Activated naive CD8-positive, alpha-beta T cell treated with anti-CD3 and anti-CD28 coated beads, Interleukin-2, amount 50 U/mL, for 24 hours (primary cell): ENCODE measurements around the gene REG4.
"Not testable (repeated sequence)": the region's sequence is repeated elsewhere in the genome, so short reads cannot be mapped to it uniquely, and the experiment has no call there.

ENCODE experiments used
- ATAC-seq: fragments of 150-1000 bp; cut with Tn5 transposase; one replicate; pipeline ENCODE4 v1.10.0; 2021
- DNase-seq: peaks from one replicate; pipeline ENCODE4 v3.0.0; 2021
- H3K27ac Mint-ChIP-seq: one replicate; pipeline ENCODE4 v1.8.0; 2021; ENCODE audit warnings: mild to moderate bottlenecking, mixed read lengths
- H3K27me3 Mint-ChIP-seq: one replicate; pipeline ENCODE4 v1.8.0; 2021; ENCODE audit warnings: mixed read lengths
- H3K36me3 Mint-ChIP-seq: one replicate; pipeline ENCODE4 v1.8.0; 2021; ENCODE audit warnings: low read depth, mixed read lengths
- H3K4me1 Mint-ChIP-seq: one replicate; pipeline ENCODE4 v1.8.0; 2021; ENCODE audit warnings: mixed read lengths
- H3K4me3 Mint-ChIP-seq: one replicate; pipeline ENCODE4 v1.8.0; 2021; ENCODE audit warnings: mild to moderate bottlenecking, moderate library complexity, mixed read lengths
- H3K9me3 Mint-ChIP-seq: one replicate; pipeline ENCODE4 v1.8.0; 2021; ENCODE audit warnings: mixed read lengths

The REG4 gene

GRCh38 chr1:119811387-119811786 lies at the start of gene REG4:
TSS of gene REG4 (minus strand) at chr1:119811460. CDS start at chr1:119808769, 2,691 bp downstream.
- no peaks in the 10 kb centered on the region for H3K27me3 Mint-ChIP-seq
- H3K27ac Mint-ChIP-seq = no peak within 1 kb of the TSS
- DNase-seq (no peak), ATAC-seq (no peak)
- H3K4me1 Mint-ChIP-seq = no peaks in the 10 kb centered on the region
- no peak within 1 kb of the TSS for H3K4me3 Mint-ChIP-seq
- H3K9me3 Mint-ChIP-seq = no peaks in the 10 kb centered on the region
- no peaks in the 10 kb centered on the region for H3K36me3 Mint-ChIP-seq

DNA sequence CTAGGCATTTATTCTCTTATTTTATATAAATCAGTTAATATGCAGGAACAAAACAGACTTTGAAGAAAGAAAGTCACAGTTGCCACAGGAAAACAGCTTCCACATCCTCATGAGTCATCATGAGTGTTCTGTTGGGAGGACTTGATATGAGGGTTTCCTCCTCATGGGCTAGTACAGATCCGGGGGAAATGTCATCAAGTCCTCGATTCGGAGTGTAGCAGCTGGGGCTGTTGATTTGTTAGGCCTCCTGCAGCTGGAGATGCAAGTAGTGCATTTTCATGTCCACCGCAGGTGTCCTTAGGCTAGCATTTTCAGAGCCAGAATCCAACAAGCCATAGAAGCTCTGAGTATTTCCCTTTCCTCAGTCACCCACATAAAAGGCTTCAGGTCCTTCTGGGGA lies 48.4 kb upstream of the REG4 start:
- Mint-ChIP-seq H3K27ac (no peak overlapping the region), H3K9me3 (no peaks in the 10 kb centered on the region), H3K4me3 (no peak overlapping the region), H3K36me3 (no peaks in the 10 kb centered on the region), H3K27me3 (peaks cover 13% of the 10 kb centered on the region), H3K4me1 (peaks cover 19% of the 10 kb centered on the region)
- peak; percentile 90 for ATAC-seq
- peak; percentile 5 for DNase-seq

DNA sequence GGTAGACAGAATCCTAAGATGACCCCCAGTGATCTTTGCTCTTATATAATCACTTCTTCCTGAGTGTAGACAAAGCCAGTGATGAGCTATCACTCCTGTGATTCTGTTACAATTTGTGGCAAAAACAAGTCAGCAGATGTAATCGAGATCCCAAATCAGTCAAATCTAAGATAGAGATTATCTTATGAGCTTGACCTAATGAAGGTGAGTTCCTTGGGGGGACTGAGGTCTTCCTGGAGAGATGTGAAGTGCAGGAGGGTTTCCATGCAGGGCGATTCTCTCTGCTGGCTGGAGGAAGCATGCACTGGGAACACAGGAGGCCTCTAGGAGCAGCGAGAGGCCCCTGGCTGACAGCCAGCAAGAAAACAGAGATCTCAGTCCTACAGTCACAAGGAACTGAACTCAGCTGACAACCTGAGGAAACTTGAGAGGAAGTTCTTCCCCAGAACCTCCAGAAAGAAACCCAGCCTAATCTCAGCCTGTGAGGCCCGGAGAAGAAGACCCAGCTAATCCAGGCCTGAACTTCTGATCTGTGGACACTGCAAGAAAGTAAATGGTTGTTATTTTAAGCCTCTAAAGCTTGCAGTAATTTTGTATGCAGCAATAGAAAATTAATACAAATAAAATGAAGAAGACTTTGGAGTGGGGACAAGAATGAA lies 47.4 kb upstream of the REG4 start:
- peaks cover 10% of the 10 kb centered on the region for H3K27me3 Mint-ChIP-seq
- H3K9me3 Mint-ChIP-seq, H3K36me3 Mint-ChIP-seq, DNase-seq, H3K4me3 Mint-ChIP-seq, ATAC-seq: not testable (repeated sequence)
- H3K4me1 Mint-ChIP-seq = peaks cover 19% of the 10 kb centered on the region
- H3K27ac Mint-ChIP-seq = peak overlapping the region; percentile 16

GRCh38 chr1:119858126-119858525 lies 46.9 kb upstream of the REG4 start:
- ATAC-seq (no peak), DNase-seq (no peak)
- Mint-ChIP-seq H3K27ac (no peak overlapping the region), H3K4me1 (peaks cover 19% of the 10 kb centered on the region), H3K4me3 (no peak overlapping the region), H3K9me3 (no peaks in the 10 kb centered on the region), H3K36me3 (no peaks in the 10 kb centered on the region), H3K27me3 (peaks cover 8% of the 10 kb centered on the region)

GRCh38 chr1:119853155-119853554 lies 41.9 kb upstream of the REG4 start:
- Mint-ChIP-seq H3K9me3 (no peaks in the 10 kb centered on the region), H3K27ac (no peak overlapping the region), H3K4me3 (no peak overlapping the region), H3K27me3 (peaks cover 3% of the 10 kb centered on the region), H3K4me1 (no peaks in the 10 kb centered on the region), H3K36me3 (no peaks in the 10 kb centered on the region)
- no peak for ATAC-seq
- no peak for DNase-seq

GRCh38 chr1:119844206-119844605 lies 32.9 kb upstream of the REG4 start:
- not testable (repeated sequence) for H3K27me3 Mint-ChIP-seq, ATAC-seq, H3K9me3 Mint-ChIP-seq, H3K36me3 Mint-ChIP-seq, H3K4me1 Mint-ChIP-seq, H3K27ac Mint-ChIP-seq, H3K4me3 Mint-ChIP-seq, DNase-seq

DNA sequence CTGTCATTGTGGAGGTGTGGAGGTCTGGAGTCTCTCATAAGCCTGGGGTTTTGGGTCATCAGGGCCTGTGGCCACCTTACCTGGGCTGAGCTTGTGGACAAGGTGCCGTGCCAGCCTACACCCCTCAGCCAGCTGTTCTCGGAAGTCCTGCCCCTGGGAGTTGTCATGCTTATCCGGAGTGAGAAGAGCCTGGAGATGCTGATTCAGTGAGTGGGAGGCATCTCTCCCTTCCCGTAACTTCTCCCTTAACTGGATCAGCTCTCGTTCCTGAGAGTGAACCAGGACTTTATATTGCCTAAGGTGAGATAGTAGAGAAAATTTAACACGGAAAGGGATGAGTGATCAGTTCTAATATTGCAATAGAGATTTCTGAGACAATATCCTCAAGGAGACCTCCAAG lies 30.0 kb upstream of the REG4 start:
- Mint-ChIP-seq H3K4me3 (no peak overlapping the region), H3K36me3 (no peaks in the 10 kb centered on the region), H3K27me3 (peaks cover 2% of the 10 kb centered on the region), H3K4me1 (no peaks in the 10 kb centered on the region), H3K27ac (no peak overlapping the region), H3K9me3 (no peaks in the 10 kb centered on the region)
- no peak for ATAC-seq
- DNase-seq = no peak

DNA sequence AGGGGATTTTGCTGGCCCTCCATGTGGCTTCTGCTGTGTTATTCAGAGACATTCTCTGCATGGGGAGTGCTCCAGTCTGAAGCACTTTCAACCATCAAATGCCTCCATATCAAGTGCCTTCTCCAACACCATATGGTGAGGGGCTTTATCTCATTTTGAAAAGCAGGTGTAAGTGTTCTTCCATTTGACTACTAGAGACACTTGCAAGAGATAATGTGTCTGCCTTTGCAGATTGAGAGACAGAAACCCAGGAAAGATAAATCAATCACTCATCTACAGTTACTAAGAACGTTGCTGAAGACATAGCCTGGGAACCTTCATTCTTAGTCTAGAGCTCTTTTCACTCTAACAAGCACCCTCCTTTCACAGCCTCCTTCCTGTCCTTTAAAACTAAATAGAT lies 29.5 kb upstream of the REG4 start:
- no peaks in the 10 kb centered on the region for H3K36me3 Mint-ChIP-seq
- H3K27me3 Mint-ChIP-seq = peaks cover 4% of the 10 kb centered on the region
- no peaks in the 10 kb centered on the region for H3K4me1 Mint-ChIP-seq
- no peak overlapping the region for H3K27ac Mint-ChIP-seq
- no peaks in the 10 kb centered on the region for H3K9me3 Mint-ChIP-seq
- DNase-seq (no peak), ATAC-seq (no peak)
- H3K4me3 Mint-ChIP-seq = no peak overlapping the region

- Mint-ChIP-seq H3K36me3 (no peaks in the 10 kb centered on the region), H3K4me1 (no peaks in the 10 kb centered on the region), H3K27me3 (peaks cover 4% of the 10 kb centered on the region), H3K9me3 (no peaks in the 10 kb centered on the region), H3K27ac (peak overlapping the region; percentile 25), H3K4me3 (no peak overlapping the region)
- DNase-seq (no peak), ATAC-seq (no peak)
Observed at GRCh38 chr1:119838236-119838635, 27.0 kb upstream of the REG4 start.

DNA sequence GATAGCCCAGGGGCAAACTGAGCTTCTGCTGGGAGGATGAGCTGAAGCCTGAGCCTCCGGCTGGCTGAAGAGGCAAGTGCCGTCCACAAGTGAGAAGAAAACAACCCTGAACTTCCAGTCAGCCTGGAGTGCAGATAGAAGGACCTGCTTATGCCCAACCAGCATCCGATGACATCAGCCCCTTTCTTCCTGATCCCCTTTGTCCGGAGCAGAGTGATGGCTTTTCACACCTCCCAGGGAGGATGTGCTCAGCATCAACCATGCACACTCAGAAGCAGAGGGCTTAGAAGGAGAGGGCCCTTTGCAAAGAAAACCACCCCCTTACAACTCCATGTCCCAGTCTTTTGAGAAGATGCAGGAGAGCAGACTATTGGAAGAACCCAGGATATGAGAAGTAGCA lies 23.7 kb upstream of the REG4 start:
- no peaks in the 10 kb centered on the region for H3K36me3 Mint-ChIP-seq
- H3K4me3 Mint-ChIP-seq = no peak overlapping the region
- peaks cover 4% of the 10 kb centered on the region for H3K9me3 Mint-ChIP-seq
- ATAC-seq (no peak), DNase-seq (no peak)
- H3K27me3 Mint-ChIP-seq = peaks cover 11% of the 10 kb centered on the region
- no peak overlapping the region for H3K27ac Mint-ChIP-seq
- H3K4me1 Mint-ChIP-seq = no peaks in the 10 kb centered on the region

DNA sequence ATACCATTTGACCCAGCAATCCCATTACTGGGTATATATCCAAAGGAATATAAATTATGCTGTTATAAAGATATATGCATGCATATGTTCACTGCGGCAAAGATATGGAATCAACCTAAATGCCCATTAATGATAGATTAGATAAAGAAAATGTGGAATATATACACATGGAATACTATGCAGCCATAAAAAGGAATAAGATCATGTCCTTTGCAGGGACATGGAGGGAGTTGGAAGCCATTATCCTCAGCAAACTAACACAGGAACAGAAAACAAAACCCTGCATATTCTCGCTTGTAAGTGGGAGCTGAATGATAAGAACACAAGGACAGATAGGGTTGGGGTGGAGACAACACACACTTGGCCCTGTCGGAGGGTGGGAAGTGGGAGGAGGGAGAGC lies 19.8 kb upstream of the REG4 start:
- Mint-ChIP-seq H3K9me3 (peaks cover 4% of the 10 kb centered on the region), H3K4me1 (no peaks in the 10 kb centered on the region), H3K27ac (no peak overlapping the region), H3K27me3 (peaks cover 13% of the 10 kb centered on the region), H3K4me3 (no peak overlapping the region), H3K36me3 (no peaks in the 10 kb centered on the region)
- DNase-seq (no peak), ATAC-seq (no peak)

- DNase-seq (no peak), ATAC-seq (no peak)
- no peaks in the 10 kb centered on the region for H3K4me1 Mint-ChIP-seq
- no peaks in the 10 kb centered on the region for H3K36me3 Mint-ChIP-seq
- H3K27me3 Mint-ChIP-seq = peaks cover 16% of the 10 kb centered on the region
- no peak overlapping the region for H3K4me3 Mint-ChIP-seq
- H3K27ac Mint-ChIP-seq = no peak overlapping the region
- H3K9me3 Mint-ChIP-seq = peaks cover 4% of the 10 kb centered on the region
Observed at GRCh38 chr1:119829625-119830024, 18.4 kb upstream of the REG4 start.

GRCh38 chr1:119829006-119829405 lies 17.7 kb upstream of the REG4 start:
- H3K4me1 Mint-ChIP-seq, H3K4me3 Mint-ChIP-seq, DNase-seq, H3K36me3 Mint-ChIP-seq, H3K27ac Mint-ChIP-seq, H3K9me3 Mint-ChIP-seq, ATAC-seq: not testable (repeated sequence)
- H3K27me3 Mint-ChIP-seq = peaks cover 17% of the 10 kb centered on the region

GRCh38 chr1:119828266-119828665 lies 17.0 kb upstream of the REG4 start:
- ATAC-seq = no peak
- H3K36me3 Mint-ChIP-seq = no peaks in the 10 kb centered on the region
- DNase-seq = no peak
- peaks cover 19% of the 10 kb centered on the region for H3K27me3 Mint-ChIP-seq
- peaks cover 4% of the 10 kb centered on the region for H3K9me3 Mint-ChIP-seq
- H3K27ac Mint-ChIP-seq = no peak overlapping the region
- no peak overlapping the region for H3K4me3 Mint-ChIP-seq
- H3K4me1 Mint-ChIP-seq = no peaks in the 10 kb centered on the region

DNA sequence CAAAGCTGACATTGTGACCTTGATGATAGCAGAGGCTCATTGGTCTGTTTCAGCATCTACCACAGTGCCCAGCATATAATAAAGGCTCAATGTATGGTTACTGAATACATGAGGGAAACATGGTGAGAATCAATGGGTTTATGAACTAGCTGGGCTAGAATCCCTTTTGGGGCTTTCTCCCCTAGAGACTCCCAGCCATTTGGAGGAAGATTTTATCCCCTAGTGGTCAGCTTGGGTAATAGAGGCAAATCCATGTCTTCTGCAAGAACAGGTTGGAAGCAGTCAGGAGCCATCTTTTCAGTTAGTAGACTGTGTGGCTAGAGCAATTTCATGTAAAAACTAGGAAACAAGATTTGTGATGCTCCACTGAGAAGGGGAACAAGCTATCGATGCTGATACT lies 15.8 kb upstream of the REG4 start:
- Mint-ChIP-seq H3K27me3 (peaks cover 22% of the 10 kb centered on the region), H3K4me1 (no peaks in the 10 kb centered on the region), H3K36me3 (no peaks in the 10 kb centered on the region), H3K27ac (no peak overlapping the region), H3K9me3 (peaks cover 4% of the 10 kb centered on the region), H3K4me3 (no peak overlapping the region)
- DNase-seq (no peak), ATAC-seq (no peak)

- ATAC-seq = no peak
- Mint-ChIP-seq H3K9me3 (no peaks in the 10 kb centered on the region), H3K27ac (no peak overlapping the region), H3K4me1 (no peaks in the 10 kb centered on the region), H3K36me3 (no peaks in the 10 kb centered on the region), H3K27me3 (peaks cover 9% of the 10 kb centered on the region), H3K4me3 (no peak overlapping the region)
- no peak for DNase-seq
Observed at GRCh38 chr1:119822406-119822805, 11.1 kb upstream of the REG4 start.
